HL-60 (cell line): ENCODE measurements around the gene NFIA.

ENCODE experiments used
- GABPA ChIP-seq: IDR thresholded peaks from 2 replicates; pipeline ENCODE4 v1.6.1; 2012; ENCODE audit warnings: low read depth
- POLR2AphosphoS5 ChIP-seq: IDR thresholded peaks from 2 replicates; pipeline ENCODE4 v1.6.1; 2012; ENCODE audit warnings: low read depth
- TF ChIP-seq, protein P1 (sequence below): IDR thresholded peaks from one replicate; pipeline ENCODE4 v1.5.1; 2011; ENCODE audit warnings: low read length, control low read depth, inconsistent platforms; ENCODE audit not compliant: insufficient read depth
- TF ChIP-seq, protein P2 (sequence below): IDR thresholded peaks from 2 replicates; pipeline ENCODE4 v1.6.1; 2012; ENCODE audit warnings: low read depth; ENCODE audit not compliant: insufficient replicate concordance

DNA sequence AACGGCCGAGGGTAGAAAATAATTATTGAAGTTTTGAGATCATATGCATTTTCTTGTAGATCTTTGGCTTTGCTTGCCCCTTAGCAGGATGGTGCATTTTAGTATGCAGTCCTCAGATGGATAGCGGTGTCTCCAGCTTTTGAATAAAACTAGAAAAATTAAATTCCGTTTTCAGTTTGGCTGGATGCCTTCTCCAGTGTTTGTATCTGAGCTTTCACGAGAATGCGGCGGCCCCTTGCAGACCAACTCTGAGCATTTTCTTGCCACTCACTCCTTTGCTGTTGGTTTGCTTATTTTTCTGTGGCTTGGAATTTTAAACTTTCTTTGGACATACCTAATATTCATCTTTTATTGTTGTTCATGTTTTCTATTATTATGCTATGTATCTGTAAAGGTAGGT lies 192.6 kb downstream of the NFIA start:
- TF ChIP-seq, protein P1, sequence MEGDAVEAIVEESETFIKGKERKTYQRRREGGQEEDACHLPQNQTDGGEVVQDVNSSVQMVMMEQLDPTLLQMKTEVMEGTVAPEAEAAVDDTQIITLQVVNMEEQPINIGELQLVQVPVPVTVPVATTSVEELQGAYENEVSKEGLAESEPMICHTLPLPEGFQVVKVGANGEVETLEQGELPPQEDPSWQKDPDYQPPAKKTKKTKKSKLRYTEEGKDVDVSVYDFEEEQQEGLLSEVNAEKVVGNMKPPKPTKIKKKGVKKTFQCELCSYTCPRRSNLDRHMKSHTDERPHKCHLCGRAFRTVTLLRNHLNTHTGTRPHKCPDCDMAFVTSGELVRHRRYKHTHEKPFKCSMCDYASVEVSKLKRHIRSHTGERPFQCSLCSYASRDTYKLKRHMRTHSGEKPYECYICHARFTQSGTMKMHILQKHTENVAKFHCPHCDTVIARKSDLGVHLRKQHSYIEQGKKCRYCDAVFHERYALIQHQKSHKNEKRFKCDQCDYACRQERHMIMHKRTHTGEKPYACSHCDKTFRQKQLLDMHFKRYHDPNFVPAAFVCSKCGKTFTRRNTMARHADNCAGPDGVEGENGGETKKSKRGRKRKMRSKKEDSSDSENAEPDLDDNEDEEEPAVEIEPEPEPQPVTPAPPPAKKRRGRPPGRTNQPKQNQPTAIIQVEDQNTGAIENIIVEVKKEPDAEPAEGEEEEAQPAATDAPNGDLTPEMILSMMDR = no peak
- TF ChIP-seq POLR2AphosphoS5 (no peak), GABPA (no peak)
- TF ChIP-seq, protein P2, sequence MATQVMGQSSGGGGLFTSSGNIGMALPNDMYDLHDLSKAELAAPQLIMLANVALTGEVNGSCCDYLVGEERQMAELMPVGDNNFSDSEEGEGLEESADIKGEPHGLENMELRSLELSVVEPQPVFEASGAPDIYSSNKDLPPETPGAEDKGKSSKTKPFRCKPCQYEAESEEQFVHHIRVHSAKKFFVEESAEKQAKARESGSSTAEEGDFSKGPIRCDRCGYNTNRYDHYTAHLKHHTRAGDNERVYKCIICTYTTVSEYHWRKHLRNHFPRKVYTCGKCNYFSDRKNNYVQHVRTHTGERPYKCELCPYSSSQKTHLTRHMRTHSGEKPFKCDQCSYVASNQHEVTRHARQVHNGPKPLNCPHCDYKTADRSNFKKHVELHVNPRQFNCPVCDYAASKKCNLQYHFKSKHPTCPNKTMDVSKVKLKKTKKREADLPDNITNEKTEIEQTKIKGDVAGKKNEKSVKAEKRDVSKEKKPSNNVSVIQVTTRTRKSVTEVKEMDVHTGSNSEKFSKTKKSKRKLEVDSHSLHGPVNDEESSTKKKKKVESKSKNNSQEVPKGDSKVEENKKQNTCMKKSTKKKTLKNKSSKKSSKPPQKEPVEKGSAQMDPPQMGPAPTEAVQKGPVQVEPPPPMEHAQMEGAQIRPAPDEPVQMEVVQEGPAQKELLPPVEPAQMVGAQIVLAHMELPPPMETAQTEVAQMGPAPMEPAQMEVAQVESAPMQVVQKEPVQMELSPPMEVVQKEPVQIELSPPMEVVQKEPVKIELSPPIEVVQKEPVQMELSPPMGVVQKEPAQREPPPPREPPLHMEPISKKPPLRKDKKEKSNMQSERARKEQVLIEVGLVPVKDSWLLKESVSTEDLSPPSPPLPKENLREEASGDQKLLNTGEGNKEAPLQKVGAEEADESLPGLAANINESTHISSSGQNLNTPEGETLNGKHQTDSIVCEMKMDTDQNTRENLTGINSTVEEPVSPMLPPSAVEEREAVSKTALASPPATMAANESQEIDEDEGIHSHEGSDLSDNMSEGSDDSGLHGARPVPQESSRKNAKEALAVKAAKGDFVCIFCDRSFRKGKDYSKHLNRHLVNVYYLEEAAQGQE = no peak
